Panc1 (cell line): Measurements from ENCODE around the gene TSPAN5. TPM values are rescaled to one million over a fixed set of nuclear protein-coding genes. Genes with fewer than 3 reads are reported as not detected.

Experiments
- ATAC-seq: fragments of 200-7000 bp; cut with Tn5 transposase; 2 replicates; pipeline ENCODE4 v1.9.1; 2020; ENCODE audit warnings: mild to moderate bottlenecking, moderate library complexity
- BruUV-seq: library from RNA; stranded (reverse); fragments of 400-500 nt; replicated peaks from 2 replicates; lab custom pipeline; 2021; lab: Mats Ljungman, UMichigan
- CTCF ChIA-PET: fragments of 300-600 bp; sonication (Branson Sonifier 250); formaldehyde crosslinking; loops from one replicate; lab custom pipeline; 2022; ENCODE audit warnings: antibody characterized with exemption; lab: Charles Lee
- POLR2A ChIA-PET: fragments of 300-600 bp; sonication (Branson Sonifier 250); formaldehyde crosslinking; loops from one replicate; lab custom pipeline; 2022; ENCODE audit warnings: antibody characterized with exemption; lab: Charles Lee
- DNase-seq: peaks from one replicate; pipeline ENCODE4 v3.0.0-alpha.2; 2010; ENCODE audit warnings: low read depth, low spot score
- H3K27ac ChIP-seq: 2 replicates; pipeline ENCODE4 v1.5.1; 2011; ENCODE audit warnings: mild to moderate bottlenecking, low read length, inconsistent platforms
- H3K27me3 ChIP-seq: fragments of 200-500 bp; sonication (Bioruptor generic); 2 replicates; pipeline ENCODE4 v1.6.0; 2014; ENCODE audit warnings: low read length, inconsistent platforms; ENCODE audit not compliant: control insufficient read depth, insufficient read depth
- H3K36me3 ChIP-seq: fragments of 200-500 bp; sonication (Bioruptor generic); 2 replicates; pipeline ENCODE4 v1.5.1; 2014; ENCODE audit warnings: inconsistent platforms, mild to moderate bottlenecking, low read length, moderate library complexity; ENCODE audit not compliant: control insufficient read depth, insufficient read depth
- H3K4me1 ChIP-seq: 2 replicates; pipeline ENCODE4 v1.5.1; 2011; ENCODE audit warnings: inconsistent platforms, mild to moderate bottlenecking, low read length, moderate library complexity; ENCODE audit not compliant: control insufficient read depth, insufficient read depth
- H3K4me3 ChIP-seq, 2 experiments: 2 replicates each; pipeline ENCODE4 v1.5.1; 2011 to 2012; ENCODE audit warnings: low read depth in 2 of 2, low read length in 2 of 2, mild to moderate bottlenecking in 2 of 2, inconsistent platforms in 1 of 2, moderate library complexity in 1 of 2
- H3K9me3 ChIP-seq: fragments of 200-500 bp; sonication (Bioruptor generic); 2 replicates; pipeline ENCODE4 v1.5.1; 2014; ENCODE audit warnings: low read depth, mild to moderate bottlenecking, inconsistent platforms, low read length, moderate library complexity; ENCODE audit not compliant: control insufficient read depth, insufficient read depth
- POLR2AphosphoS5 ChIP-seq: IDR thresholded peaks from 2 replicates; pipeline ENCODE4 v1.6.1; 2012; ENCODE audit warnings: mild to moderate bottlenecking, low read depth, low read length, moderate library complexity
- SIN3A ChIP-seq: IDR thresholded peaks from 2 replicates; pipeline ENCODE4 v1.6.1; 2012; ENCODE audit warnings: low read depth, mild to moderate bottlenecking, low read length, moderate library complexity, borderline replicate concordance; ENCODE audit not compliant: insufficient read depth
- TCF7L2 ChIP-seq: IDR thresholded peaks from 2 replicates; pipeline ENCODE4 v1.6.1; 2011; ENCODE audit warnings: mild to moderate bottlenecking, low read depth, low read length, inconsistent platforms
- in situ Hi-C: cut with HindIII; loops from 2 replicates; pipeline ENCODE4 v1.10.0; 2016; ENCODE audit warnings: low sequenced_read_pairs, low pct_unique_long_range_greater_than_20kb
- intact Hi-C: fragments of 100-400 bp; cut with micrococcal nuclease; formaldehyde crosslinking; loops from one replicate; pipeline ENCODE4 v1.10.0; 2022; ENCODE audit not compliant: unreplicated experiment
- total RNA-seq: library from RNA; stranded (reverse); gene quantifications from one replicate; pipeline ENCODE4 v1.2.1, GENCODE V29; 2021; ENCODE audit not compliant: unreplicated experiment
- TF ChIP-seq, protein P1 (sequence below): fragments of 450-650 bp; IDR thresholded peaks from 2 replicates; pipeline ENCODE4 v1.5.1; 2017; ENCODE audit warnings: mild to moderate bottlenecking
- TF ChIP-seq, protein P2 (sequence below), 2 experiments: IDR thresholded peaks; 2 replicates each; pipeline ENCODE4 v1.6.1; 2011 to 2012; ENCODE audit warnings: low read depth in 2 of 2, control low read depth in 1 of 2, low read length in 1 of 2, mild to moderate bottlenecking in 1 of 2, moderate library complexity in 1 of 2; ENCODE audit not compliant: insufficient read depth in 1 of 2

Gene TSPAN5
- total RNA-seq, 1 experiment from 2014 or later: 61.9 TPM

DNA sequence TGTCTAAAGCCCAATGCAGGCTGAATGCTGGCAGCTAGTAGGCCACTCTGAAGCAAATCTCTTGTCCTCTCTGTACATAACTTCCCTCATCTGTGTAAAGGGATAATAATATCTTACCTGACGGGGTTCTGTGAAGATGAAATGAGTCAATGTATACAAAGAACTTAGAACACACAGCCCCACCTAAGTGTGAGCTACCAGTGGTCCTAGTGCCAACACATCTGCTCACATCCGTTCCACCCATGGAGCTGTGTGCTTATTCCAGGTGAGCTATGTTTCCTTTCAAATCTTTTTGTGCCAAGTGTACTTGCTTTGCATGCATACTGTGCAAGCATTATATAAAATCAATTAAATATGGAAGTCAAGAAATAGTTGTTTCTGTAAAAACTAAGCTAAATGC, 116.4 kb downstream of the TSPAN5 start:
- no peak for ATAC-seq
- Histone ChIP-seq H3K4me1 (no peaks in the 10 kb centered on the region), H3K9me3 (no peaks in the 10 kb centered on the region), H3K4me3 (no peak overlapping the region), H3K36me3 (no peaks in the 10 kb centered on the region), H3K27me3 (no peaks in the 10 kb centered on the region), H3K27ac (no peak overlapping the region)
- no TSS peak for BruUV-seq
- TF ChIP-seq POLR2AphosphoS5 (no peak), SIN3A (no peak), TCF7L2 (no peak)
- TF ChIP-seq, protein P1, sequence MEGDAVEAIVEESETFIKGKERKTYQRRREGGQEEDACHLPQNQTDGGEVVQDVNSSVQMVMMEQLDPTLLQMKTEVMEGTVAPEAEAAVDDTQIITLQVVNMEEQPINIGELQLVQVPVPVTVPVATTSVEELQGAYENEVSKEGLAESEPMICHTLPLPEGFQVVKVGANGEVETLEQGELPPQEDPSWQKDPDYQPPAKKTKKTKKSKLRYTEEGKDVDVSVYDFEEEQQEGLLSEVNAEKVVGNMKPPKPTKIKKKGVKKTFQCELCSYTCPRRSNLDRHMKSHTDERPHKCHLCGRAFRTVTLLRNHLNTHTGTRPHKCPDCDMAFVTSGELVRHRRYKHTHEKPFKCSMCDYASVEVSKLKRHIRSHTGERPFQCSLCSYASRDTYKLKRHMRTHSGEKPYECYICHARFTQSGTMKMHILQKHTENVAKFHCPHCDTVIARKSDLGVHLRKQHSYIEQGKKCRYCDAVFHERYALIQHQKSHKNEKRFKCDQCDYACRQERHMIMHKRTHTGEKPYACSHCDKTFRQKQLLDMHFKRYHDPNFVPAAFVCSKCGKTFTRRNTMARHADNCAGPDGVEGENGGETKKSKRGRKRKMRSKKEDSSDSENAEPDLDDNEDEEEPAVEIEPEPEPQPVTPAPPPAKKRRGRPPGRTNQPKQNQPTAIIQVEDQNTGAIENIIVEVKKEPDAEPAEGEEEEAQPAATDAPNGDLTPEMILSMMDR: no peak
- TF ChIP-seq, protein P2, sequence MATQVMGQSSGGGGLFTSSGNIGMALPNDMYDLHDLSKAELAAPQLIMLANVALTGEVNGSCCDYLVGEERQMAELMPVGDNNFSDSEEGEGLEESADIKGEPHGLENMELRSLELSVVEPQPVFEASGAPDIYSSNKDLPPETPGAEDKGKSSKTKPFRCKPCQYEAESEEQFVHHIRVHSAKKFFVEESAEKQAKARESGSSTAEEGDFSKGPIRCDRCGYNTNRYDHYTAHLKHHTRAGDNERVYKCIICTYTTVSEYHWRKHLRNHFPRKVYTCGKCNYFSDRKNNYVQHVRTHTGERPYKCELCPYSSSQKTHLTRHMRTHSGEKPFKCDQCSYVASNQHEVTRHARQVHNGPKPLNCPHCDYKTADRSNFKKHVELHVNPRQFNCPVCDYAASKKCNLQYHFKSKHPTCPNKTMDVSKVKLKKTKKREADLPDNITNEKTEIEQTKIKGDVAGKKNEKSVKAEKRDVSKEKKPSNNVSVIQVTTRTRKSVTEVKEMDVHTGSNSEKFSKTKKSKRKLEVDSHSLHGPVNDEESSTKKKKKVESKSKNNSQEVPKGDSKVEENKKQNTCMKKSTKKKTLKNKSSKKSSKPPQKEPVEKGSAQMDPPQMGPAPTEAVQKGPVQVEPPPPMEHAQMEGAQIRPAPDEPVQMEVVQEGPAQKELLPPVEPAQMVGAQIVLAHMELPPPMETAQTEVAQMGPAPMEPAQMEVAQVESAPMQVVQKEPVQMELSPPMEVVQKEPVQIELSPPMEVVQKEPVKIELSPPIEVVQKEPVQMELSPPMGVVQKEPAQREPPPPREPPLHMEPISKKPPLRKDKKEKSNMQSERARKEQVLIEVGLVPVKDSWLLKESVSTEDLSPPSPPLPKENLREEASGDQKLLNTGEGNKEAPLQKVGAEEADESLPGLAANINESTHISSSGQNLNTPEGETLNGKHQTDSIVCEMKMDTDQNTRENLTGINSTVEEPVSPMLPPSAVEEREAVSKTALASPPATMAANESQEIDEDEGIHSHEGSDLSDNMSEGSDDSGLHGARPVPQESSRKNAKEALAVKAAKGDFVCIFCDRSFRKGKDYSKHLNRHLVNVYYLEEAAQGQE (IDR thresholded peaks at IDR 0.05; ENCODE audit: insufficient read depth in 1 of 2, low read depth in 2 of 2, low read length in 1 of 2): no peak
- ChIA-PET POLR2A (no interaction called here), CTCF (no interaction called here)
- intact Hi-C loops (no loop called here), in situ Hi-C loops (no loop called here)
- no peak for DNase-seq

DNA sequence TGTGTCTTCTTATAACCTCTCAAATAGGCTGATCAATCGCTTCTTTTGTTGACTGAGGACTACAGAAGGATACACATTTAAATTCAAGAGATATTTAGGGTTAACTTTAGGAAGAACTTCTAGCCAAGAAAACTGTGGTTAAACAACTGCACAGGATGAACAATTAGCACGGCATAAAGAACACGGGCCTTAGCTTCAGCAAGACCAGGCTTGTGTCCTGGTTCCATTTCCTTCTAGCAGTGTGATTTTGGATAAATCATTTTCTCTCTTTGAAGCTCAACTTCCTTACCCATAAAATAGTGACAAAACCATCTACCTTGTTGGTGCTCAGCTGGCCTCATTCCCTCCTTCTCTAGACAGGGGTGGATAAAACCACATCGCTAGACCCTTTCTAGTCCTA, 117.6 kb downstream of the TSPAN5 start:
- Histone ChIP-seq H3K4me3 (no peak overlapping the region), H3K9me3 (no peaks in the 10 kb centered on the region), H3K27ac (no peak overlapping the region), H3K4me1 (no peaks in the 10 kb centered on the region), H3K27me3 (no peaks in the 10 kb centered on the region), H3K36me3 (no peaks in the 10 kb centered on the region)
- BruUV-seq: no TSS peak
- CTCF ChIA-PET: no interaction called here
- ATAC-seq (no peak), DNase-seq (no peak)
- in situ Hi-C loops: no loop called here
- intact Hi-C loops: no loop called here
- POLR2A ChIA-PET: no interaction called here
- TF ChIP-seq, protein P2 (IDR thresholded peaks at IDR 0.05; ENCODE audit: insufficient read depth in 1 of 2, low read depth in 2 of 2, low read length in 1 of 2): no peak
